Urothelium cell line (cell line): ENCODE results near the gene STN1.

Experiments
- DNase-seq: peaks from one replicate; pipeline ENCODE4 v3.0.0; 2011; ENCODE audit warnings: low spot score, mixed read lengths
- FAIRE-seq: peaks from 2 replicates; lab custom pipeline; 2011; peaks lifted over from hg19 to GRCh38; lab: Jason Lieb, UNC

STN1 gene

DNA sequence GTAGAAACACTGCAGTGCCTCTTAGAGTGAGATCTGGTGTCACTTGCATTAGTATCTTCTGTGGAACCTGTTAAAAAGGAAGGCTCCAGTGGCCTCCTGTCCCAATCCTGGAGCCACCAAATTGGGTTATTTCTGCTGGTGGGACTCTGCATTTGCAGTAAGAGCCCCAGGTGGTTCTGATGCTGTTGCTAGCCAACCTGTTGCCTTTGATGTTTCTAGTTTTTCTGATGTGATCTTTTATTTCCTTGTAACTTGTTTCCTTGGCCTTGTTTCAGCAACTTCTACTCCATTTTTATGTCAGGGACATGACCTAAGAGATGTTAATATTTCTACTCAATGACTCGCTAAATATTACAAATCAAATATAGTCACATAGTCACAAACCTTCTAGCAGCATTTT is 12.5 kb upstream of the STN1 start:
- DNase-seq (no peak), FAIRE-seq (no peak)

DNA sequence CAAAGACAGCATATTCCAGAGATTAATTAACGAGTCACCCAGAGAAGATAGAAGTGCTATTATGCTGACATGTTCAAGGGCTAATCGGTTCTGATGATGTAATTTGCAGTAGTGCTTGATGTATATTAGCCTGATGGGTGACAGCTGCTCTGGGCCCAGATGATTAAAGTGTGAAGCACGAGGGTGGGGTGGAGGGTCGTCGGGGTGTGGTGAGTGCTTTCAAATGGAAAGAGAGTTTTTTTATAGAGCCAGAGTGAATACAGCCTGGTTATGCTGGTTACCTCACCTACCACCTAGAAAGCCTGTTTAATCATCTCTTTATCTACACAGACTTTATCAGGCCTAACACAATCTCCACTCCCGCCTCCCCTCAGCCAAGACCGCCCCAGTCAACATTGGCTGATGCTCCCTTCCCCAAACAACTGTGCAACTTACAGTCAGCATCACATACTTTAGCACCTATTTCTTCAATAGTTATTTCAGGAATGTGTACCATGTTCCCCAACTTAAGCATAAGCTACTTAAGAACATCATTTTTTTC is 11.5 kb upstream of the STN1 start:
- FAIRE-seq (no peak), DNase-seq (no peak)

DNA sequence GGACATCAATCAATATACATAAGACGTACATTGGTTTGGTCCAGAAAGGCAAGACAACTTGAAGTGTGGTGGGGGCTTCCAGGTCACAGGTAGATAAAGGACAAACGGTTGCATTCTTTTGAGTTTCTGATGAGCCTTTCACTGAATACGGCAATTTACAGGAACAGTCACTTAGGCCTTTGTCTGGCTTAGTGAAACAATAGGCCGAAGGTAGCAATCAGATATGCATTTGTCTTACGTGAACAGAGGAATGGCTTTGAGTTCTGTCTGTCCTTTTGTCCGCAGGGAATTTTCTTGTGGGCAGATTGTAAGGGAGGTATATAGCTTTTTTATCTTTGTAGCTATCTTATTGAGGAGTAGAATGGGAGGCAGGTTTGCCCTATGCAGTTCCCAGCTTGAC is 10.8 kb upstream of the STN1 start:
- DNase-seq (no peak), FAIRE-seq (no peak)

GRCh38 chr10:103926722-103927319 is 8.8 kb upstream of the STN1 start:
- DNase-seq (no peak), FAIRE-seq (no peak)

DNA sequence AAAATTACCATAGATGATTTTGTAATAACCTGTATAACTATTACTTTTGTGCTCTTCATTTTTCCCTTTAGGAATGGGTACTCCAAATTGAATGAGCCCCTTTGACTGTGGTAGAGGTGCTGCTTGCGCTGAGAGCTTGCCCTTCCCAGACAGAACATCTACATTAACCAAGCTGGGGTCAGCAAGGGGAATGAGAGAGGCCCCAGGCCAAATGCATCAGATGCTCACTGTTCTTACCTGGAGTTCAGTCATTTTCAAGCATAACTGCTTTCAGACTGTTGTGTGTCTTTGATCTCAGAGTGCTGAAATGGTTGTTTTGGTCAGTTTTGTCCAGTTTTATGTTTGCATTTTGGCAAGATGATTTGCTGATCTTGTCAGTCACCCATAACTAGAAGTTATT is 7.6 kb upstream of the STN1 start:
- FAIRE-seq (no peak), DNase-seq (no peak)

- DNase-seq (no peak), FAIRE-seq (no peak)
Observed at GRCh38 chr10:103923502-103923901, 5.5 kb upstream of the STN1 start.

- no peak for DNase-seq
- FAIRE-seq: no peak
Observed at GRCh38 chr10:103922659-103923058, 4.7 kb upstream of the STN1 start.

- FAIRE-seq: no peak
- no peak for DNase-seq
Observed at GRCh38 chr10:103921750-103922195, 3.8 kb upstream of the STN1 start.

DNA sequence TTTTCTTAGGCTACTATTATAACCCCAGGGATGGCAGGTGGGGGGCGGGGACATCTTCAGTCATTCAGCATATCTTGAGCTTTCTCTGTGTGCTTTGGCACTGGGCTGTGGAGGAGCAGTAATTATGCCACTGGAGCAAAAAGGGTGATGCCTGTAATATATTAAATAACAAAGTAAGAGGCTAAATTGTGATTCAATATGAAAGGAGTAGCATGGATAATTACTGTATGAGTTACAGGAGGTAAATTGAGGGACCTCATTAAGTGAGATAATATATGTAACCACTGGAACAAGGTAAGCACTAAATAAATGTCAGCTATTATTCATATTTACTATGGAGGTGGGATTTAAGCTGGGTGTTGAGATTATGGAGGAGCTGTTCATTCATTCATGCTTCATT is 3.3 kb upstream of the STN1 start:
- no peak for DNase-seq
- FAIRE-seq: no peak

GRCh38 chr10:103919648-103920025 is 1.7 kb upstream of the STN1 start:
- no peak for DNase-seq
- no peak for FAIRE-seq

- DNase-seq (peak; percentile 28), FAIRE-seq (peak; percentile 27)
Observed at GRCh38 chr10:103917302-103918052, 507 bp downstream of the STN1 start.

DNA sequence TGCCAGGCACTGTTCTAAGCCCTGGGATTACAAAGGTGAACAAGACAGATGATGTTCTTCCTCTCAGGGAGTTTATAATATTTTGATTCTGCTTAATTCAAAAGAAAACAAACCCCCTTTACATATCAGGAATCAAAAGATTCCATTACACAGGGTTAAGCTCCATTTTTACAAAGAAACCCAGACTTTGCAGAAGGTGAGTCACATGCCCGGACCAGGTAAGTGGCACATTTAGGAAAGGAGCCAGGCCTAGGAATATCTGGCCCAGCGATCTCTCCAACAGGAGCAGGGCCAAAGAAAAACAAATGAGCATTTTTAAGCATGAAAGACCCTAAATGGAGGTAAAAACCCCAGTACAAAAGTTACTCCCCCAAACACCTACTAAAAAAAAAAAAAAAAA is 1.1 kb downstream of the STN1 start:
- FAIRE-seq (no peak), DNase-seq (no peak)

GRCh38 chr10:103916254-103916653 is 1.7 kb downstream of the STN1 start:
- no peak for FAIRE-seq
- no peak for DNase-seq

- no peak for FAIRE-seq
- DNase-seq: no peak
Observed at GRCh38 chr10:103915796-103916195, 2.2 kb downstream of the STN1 start.

- DNase-seq: no peak
- FAIRE-seq: no peak
Observed at GRCh38 chr10:103912759-103913158, 5.2 kb downstream of the STN1 start.

DNA sequence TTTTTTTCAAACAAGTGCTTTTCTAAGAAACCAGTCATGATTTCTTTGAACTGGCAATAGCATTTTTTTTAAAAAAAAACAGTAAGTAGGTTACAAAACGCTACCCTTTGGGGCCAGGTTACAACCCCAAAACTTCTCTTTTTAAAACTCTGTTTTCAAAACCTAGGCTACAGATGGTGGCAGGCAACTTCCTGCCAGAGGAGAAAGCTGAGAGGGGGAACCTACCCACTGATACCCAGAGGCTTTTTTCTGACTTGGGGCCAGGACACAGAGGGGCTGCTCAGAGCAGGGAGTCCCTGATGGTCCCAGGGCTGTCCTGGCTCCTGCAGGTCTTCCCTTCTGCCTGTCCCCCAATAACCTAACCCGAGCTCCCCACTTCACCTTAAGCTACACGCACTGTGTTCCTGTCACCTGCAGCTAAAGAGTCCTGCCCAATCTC is 6.9 kb downstream of the STN1 start:
- DNase-seq (no peak), FAIRE-seq (no peak)

GRCh38 chr10:103910442-103911012 is 7.5 kb downstream of the STN1 start:
- FAIRE-seq: no peak

GRCh38 chr10:103905441-103905840 is 12.5 kb downstream of the STN1 start:
- no peak for DNase-seq
- FAIRE-seq: no peak

More at GRCh38 chr10:103910442-103911012, 7.5 kb downstream of the STN1 start:
- no peak for DNase-seq

- FAIRE-seq (no peak), DNase-seq (no peak)
Observed at GRCh38 chr10:103901299-103901698, 16.7 kb downstream of the STN1 start.

DNA sequence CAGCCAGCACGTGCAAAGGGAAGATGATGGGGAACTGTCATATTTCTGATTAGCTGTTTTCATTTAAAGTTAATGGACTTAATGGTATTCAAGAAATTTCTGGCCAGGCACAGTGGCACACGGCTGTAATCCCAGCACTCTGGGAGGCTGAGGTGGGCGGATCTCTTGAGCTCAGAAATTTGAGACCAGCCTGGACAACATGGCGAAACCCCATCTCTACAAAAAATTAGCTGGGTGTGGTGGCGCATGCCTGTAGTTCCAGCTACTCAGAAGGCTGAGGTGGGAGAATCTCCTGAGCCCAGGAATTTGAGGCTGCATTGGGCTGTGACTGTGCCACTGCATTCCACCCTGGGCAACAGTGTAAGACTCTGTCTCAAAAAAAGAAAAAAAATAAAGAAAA is 18.7 kb downstream of the STN1 start:
- no peak for FAIRE-seq
- no peak for DNase-seq

- no peak for FAIRE-seq
- DNase-seq: no peak
Observed at GRCh38 chr10:103897241-103897774, 20.7 kb downstream of the STN1 start.

- FAIRE-seq: no peak
- no peak for DNase-seq
Observed at GRCh38 chr10:103896225-103896624, 21.8 kb downstream of the STN1 start.
